SK-N-SH treated with all-trans-retinoic acid at 6 μM for 48 hours (cell line): ENCODE results near the gene PROKR1.

Experiments
- ATAC-seq: fragments of 200-7000 bp; cut with Tn5 transposase; 3 replicates; pipeline ENCODE4 v1.9.1; 2020; ENCODE audit warnings: mild to moderate bottlenecking, moderate library complexity
- ARNTL ChIP-seq: fragments of 450-650 bp; formaldehyde crosslinking; IDR thresholded peaks from 2 replicates; pipeline ENCODE4 v1.5.0; 2020; ENCODE audit warnings: low read depth, mild to moderate bottlenecking, moderate library complexity, borderline replicate concordance
- BACH2 ChIP-seq: fragments of 250-450 bp; sonication (Bioruptor Pico); IDR thresholded peaks from 2 replicates; pipeline ENCODE4 v1.9.0; 2021; ENCODE audit warnings: mild to moderate bottlenecking, borderline replicate concordance
- CREB5 ChIP-seq: fragments of 250-450 bp; sonication (Bioruptor Pico); IDR thresholded peaks from 2 replicates; pipeline ENCODE4 v1.5.1; 2020; ENCODE audit warnings: low read depth, mild to moderate bottlenecking, moderate library complexity
- CSDC2 ChIP-seq: fragments of 250-450 bp; sonication (Bioruptor Pico); IDR thresholded peaks from 2 replicates; pipeline ENCODE4 v1.5.0; 2020; ENCODE audit warnings: mild to moderate bottlenecking, moderate library complexity
- ESRRG ChIP-seq: fragments of 250-450 bp; sonication (Bioruptor Pico); IDR thresholded peaks from 2 replicates; pipeline ENCODE4 v1.6.1; 2021; ENCODE audit warnings: mild to moderate bottlenecking
- GLIS3 ChIP-seq: fragments of 250-450 bp; sonication (Bioruptor Pico); IDR thresholded peaks from 2 replicates; pipeline ENCODE4 v1.5.0; 2020; ENCODE audit warnings: mild to moderate bottlenecking, moderate library complexity
- ISL1 ChIP-seq: fragments of 250-450 bp; sonication (Bioruptor Pico); IDR thresholded peaks from 2 replicates; pipeline ENCODE4 v2.1.2; 2022; ENCODE audit warnings: mild to moderate bottlenecking, moderate library complexity
- OSR1 ChIP-seq: fragments of 250-450 bp; sonication (Bioruptor Pico); IDR thresholded peaks from 2 replicates; pipeline ENCODE4 v1.8.0; 2022; ENCODE audit warnings: moderate library complexity, mild to moderate bottlenecking, inconsistent platforms
- PPARA ChIP-seq: fragments of 250-450 bp; sonication (Bioruptor Pico); IDR thresholded peaks from 2 replicates; pipeline ENCODE4 v1.5.0; 2020; ENCODE audit warnings: mild to moderate bottlenecking, borderline replicate concordance
- RARB ChIP-seq: fragments of 250-450 bp; sonication (Bioruptor Pico); IDR thresholded peaks from 2 replicates; pipeline ENCODE4 v1.8.0; 2021; ENCODE audit warnings: mild to moderate bottlenecking, moderate library complexity
- SNAI2 ChIP-seq: fragments of 250-450 bp; sonication (Bioruptor Pico); IDR thresholded peaks from 2 replicates; pipeline ENCODE4 v1.5.0; 2020; ENCODE audit warnings: mild to moderate bottlenecking, moderate library complexity
- TCF4 ChIP-seq: fragments of 250-450 bp; sonication (Bioruptor Pico); IDR thresholded peaks from 2 replicates; pipeline ENCODE4 v1.8.0; 2021; ENCODE audit warnings: mild to moderate bottlenecking, moderate library complexity, borderline replicate concordance
- TOX ChIP-seq: fragments of 250-450 bp; sonication (Bioruptor Pico); IDR thresholded peaks from 2 replicates; pipeline ENCODE4 v1.8.0; 2021; ENCODE audit warnings: mild to moderate bottlenecking, moderate library complexity, borderline replicate concordance
- TSHZ2 ChIP-seq: fragments of 250-450 bp; sonication (Bioruptor Pico); IDR thresholded peaks from 2 replicates; pipeline ENCODE4 v1.5.0; 2020; ENCODE audit warnings: mild to moderate bottlenecking, moderate library complexity
- ZFP3 ChIP-seq: fragments of 250-450 bp; sonication (Bioruptor Pico); IDR thresholded peaks from 2 replicates; pipeline ENCODE4 v1.5.0; 2020; ENCODE audit warnings: mild to moderate bottlenecking, moderate library complexity
- ZFP30 ChIP-seq: fragments of 450-650 bp; formaldehyde crosslinking; IDR thresholded peaks from 2 replicates; pipeline ENCODE4 v1.5.0; 2022; ENCODE audit warnings: mild to moderate bottlenecking, moderate library complexity
- ZNF565 ChIP-seq: fragments of 450-650 bp; formaldehyde crosslinking; conservative IDR thresholded peaks from 2 replicates; pipeline ENCODE4 v1.5.0; 2020; ENCODE audit warnings: low read depth, mild to moderate bottlenecking, moderate library complexity
- ZNF70 ChIP-seq: fragments of 450-650 bp; formaldehyde crosslinking; IDR thresholded peaks from 2 replicates; pipeline ENCODE4 v1.5.0; 2020; ENCODE audit warnings: mild to moderate bottlenecking, moderate library complexity
- ZNF8 ChIP-seq: fragments of 450-650 bp; formaldehyde crosslinking; IDR thresholded peaks from 2 replicates; pipeline ENCODE4 v1.5.0; 2020; ENCODE audit warnings: mild to moderate bottlenecking, moderate library complexity
- TF ChIP-seq, protein P1 (sequence below): fragments of 250-450 bp; sonication (Bioruptor Pico); IDR thresholded peaks from 2 replicates; pipeline ENCODE4 v1.8.0; 2021; ENCODE audit warnings: low read depth, mild to moderate bottlenecking, moderate library complexity, borderline replicate concordance
- TF ChIP-seq, protein P2 (sequence below): fragments of 250-450 bp; sonication (Bioruptor Pico); IDR thresholded peaks from 2 replicates; pipeline ENCODE4 v1.5.1; 2021; ENCODE audit warnings: mild to moderate bottlenecking, moderate library complexity

The PROKR1 gene

DNA sequence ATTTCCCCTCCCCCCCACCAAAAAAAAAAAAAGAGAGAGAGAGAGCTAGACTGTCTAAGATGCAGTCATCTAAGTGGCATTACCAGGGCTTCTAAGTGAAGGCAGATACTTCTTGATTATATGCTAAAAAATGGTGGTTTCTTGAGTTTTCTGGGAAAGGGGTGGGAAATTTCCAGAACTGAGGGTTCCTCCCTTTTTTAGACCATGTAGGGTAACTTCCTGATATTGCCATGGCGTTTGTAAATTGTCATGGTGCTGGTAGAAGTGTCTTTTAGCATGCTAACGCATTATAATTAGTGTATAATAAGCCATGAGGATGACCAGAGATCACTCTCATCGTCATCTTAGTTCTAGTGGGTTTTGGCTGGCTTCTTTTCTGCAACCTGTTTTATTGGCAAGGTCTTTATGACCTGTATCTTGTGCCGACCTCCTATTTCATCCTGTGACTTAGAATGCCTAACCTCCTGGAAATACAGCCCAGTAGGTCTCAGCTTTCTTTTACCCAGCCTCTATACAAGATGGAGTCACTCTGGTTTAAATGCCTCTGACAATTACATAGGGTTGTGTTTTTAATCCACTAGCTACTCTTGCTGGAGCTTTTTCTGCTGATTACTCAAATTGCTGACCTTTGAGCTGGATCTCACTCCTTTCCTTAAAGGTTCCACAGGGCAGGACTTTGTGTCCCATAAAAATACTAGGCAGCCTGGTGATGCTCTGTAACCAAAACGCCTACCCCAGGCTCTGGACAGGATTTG, 30.4 kb upstream of the PROKR1 start:
- no peak for ATAC-seq
- TF ChIP-seq, protein P1, sequence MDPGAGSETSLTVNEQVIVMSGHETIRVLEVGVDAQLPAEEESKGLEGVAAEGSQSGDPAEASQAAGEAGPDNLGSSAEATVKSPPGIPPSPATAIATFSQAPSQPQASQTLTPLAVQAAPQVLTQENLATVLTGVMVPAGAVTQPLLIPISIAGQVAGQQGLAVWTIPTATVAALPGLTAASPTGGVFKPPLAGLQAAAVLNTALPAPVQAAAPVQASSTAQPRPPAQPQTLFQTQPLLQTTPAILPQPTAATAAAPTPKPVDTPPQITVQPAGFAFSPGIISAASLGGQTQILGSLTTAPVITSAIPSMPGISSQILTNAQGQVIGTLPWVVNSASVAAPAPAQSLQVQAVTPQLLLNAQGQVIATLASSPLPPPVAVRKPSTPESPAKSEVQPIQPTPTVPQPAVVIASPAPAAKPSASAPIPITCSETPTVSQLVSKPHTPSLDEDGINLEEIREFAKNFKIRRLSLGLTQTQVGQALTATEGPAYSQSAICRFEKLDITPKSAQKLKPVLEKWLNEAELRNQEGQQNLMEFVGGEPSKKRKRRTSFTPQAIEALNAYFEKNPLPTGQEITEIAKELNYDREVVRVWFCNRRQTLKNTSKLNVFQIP (CRISPR knock-in tag), result no peak
- TF ChIP-seq ZFP3 (CRISPR knock-in tag) (no peak), ISL1 (no peak), OSR1 (CRISPR knock-in tag) (no peak), ARNTL (CRISPR knock-in tag) (no peak), ZNF565 (CRISPR knock-in tag) (no peak), ESRRG (CRISPR knock-in tag) (no peak), SNAI2 (no peak), CSDC2 (no peak)
- TF ChIP-seq, protein P2, sequence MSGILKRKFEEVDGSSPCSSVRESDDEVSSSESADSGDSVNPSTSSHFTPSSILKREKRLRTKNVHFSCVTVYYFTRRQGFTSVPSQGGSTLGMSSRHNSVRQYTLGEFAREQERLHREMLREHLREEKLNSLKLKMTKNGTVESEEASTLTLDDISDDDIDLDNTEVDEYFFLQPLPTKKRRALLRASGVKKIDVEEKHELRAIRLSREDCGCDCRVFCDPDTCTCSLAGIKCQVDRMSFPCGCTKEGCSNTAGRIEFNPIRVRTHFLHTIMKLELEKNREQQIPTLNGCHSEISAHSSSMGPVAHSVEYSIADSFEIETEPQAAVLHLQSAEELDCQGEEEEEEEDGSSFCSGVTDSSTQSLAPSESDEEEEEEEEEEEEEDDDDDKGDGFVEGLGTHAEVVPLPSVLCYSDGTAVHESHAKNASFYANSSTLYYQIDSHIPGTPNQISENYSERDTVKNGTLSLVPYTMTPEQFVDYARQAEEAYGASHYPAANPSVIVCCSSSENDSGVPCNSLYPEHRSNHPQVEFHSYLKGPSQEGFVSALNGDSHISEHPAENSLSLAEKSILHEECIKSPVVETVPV (CRISPR knock-in tag), result no peak

GRCh38 chr2:68620772-68621171, 22.6 kb upstream of the PROKR1 start:
- ATAC-seq, result no peak
- no peak for TF ChIP-seq CREB5 (CRISPR knock-in tag)

- no peak for ATAC-seq
- TF ChIP-seq BACH2 (CRISPR knock-in tag) (no peak), GLIS3 (CRISPR knock-in tag) (no peak), TOX (no peak), CSDC2 (no peak), ZNF565 (CRISPR knock-in tag) (no peak), ARNTL (CRISPR knock-in tag) (no peak), SNAI2 (no peak), RARB (CRISPR knock-in tag) (no peak)
- TF ChIP-seq, protein P2 (CRISPR knock-in tag), result no peak
- TF ChIP-seq, protein P1 (CRISPR knock-in tag), result no peak
These were observed 19.6 kb upstream of the PROKR1 start for GRCh38 chr2:68623820-68624219.

DNA sequence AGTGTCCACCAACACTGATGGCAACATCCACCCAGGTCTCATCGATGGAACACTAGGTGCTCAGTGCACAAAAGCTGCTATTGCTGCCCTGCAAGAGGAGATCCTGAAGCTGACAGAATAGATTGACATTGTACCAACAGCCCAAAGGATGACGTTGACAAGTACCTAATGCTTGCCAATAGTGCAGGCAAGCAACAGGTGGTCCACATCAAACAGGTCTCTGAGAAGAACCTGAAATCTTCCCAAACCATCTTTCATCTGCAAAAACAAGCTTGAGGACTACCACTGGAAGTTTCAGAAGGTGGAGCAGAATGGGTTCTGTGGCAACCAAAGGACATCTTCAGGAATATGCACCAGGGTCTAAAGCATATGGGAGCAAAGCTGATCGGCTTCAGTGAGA, 15.8 kb upstream of the PROKR1 start:
- no peak for ATAC-seq
- TF ChIP-seq PPARA (no peak), ZNF565 (CRISPR knock-in tag) (no peak), ZFP3 (CRISPR knock-in tag) (no peak), RARB (CRISPR knock-in tag) (no peak), ZNF70 (no peak), ZFP30 (CRISPR knock-in tag) (no peak), TSHZ2 (CRISPR knock-in tag) (no peak), ESRRG (CRISPR knock-in tag) (no peak), OSR1 (CRISPR knock-in tag) (no peak), ZNF8 (CRISPR knock-in tag) (no peak), BACH2 (CRISPR knock-in tag) (no peak), TCF4 (CRISPR knock-in tag) (no peak)
- TF ChIP-seq, protein P1 (CRISPR knock-in tag), result no peak
- TF ChIP-seq, protein P2 (CRISPR knock-in tag), result no peak
